G401.6 (cell line): ENCODE measurements around the gene CDNF.
"Not testable (repeated sequence)": the region's sequence is repeated elsewhere in the genome, so short reads cannot be mapped to it uniquely, and the experiment has no call there.

ENCODE experiments used
- FAIRE-seq: peaks from 2 replicates; lab custom pipeline; 2012; peaks lifted over from hg19 to GRCh38; lab: Jason Lieb, UNC

CDNF gene

DNA sequence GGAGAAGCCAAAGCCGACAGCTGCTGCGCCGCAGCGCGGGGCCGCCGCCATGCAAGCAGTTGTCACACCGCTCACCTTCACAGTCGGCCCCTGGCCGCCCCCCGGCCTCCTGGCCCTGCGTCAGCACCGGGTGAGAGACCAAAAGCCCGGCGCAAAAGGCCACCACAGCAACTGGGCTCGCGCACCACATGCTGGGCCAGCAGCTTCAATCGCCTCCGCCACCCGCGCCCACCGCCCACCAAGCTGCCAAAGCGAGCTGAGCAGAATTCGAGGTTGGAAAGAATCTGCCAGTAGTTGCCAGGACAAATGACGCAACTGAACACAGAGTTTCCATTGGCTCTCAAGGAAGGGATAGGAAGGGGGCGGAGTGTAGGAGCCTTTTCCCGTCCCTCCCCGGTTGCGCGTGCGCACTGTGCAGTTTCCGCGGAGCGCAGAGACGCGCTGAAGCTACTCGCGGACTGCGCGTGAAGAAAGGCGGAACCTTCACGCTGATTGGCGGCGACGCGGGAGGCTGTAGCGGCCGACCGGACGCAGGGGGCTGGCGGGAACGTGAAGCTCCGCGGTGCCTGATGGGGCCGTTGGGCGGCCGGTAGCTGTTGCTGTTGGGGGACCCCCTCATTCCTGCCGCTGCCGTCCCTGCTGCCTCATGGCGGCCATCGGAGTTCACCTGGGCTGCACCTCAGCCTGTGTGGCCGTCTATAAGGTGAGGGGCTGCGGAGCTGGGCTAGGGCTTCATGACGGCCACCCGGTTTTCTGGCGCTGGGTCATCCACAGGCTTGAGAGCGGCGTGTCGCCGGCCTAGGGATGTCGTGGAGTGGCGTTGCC is at the start of gene CDNF, which contains the start of the genes HSPA14 and MSANTD7:
Gene CDNF, minus strand, starts transcription at position 281 of the 825 bp plus-strand sequence. Its CDS starts 91 bp downstream, at position 190.
Gene HSPA14, plus strand, starts transcription at position 550 of the 825 bp plus-strand sequence. Its CDS starts 97 bp downstream, at position 647.
Gene MSANTD7, plus strand, starts transcription at position 550 of the 825 bp plus-strand sequence. CDS start 3,979 bp downstream, outside the sequence.
- peak; percentile 97 for FAIRE-seq

DNA sequence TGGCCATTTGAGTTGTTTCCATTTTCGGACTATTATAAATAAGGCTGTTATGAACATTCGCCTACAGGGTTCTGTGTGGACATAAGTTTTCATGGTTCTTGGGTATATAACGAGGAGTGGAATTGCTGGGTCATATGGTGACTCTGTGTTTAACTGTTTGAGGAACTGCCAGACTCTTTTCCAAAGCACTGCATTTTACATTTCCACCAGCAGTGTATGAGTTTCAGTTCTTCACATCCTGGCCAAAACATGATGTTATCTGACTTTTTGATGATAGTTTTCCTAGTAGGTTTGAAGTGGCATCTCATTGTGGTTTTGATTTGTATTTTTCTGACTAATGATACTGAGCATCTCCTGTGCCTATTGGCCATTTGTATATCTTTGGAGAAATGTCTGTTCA is 46.2 kb upstream of the CDNF start:
- FAIRE-seq = no peak

DNA sequence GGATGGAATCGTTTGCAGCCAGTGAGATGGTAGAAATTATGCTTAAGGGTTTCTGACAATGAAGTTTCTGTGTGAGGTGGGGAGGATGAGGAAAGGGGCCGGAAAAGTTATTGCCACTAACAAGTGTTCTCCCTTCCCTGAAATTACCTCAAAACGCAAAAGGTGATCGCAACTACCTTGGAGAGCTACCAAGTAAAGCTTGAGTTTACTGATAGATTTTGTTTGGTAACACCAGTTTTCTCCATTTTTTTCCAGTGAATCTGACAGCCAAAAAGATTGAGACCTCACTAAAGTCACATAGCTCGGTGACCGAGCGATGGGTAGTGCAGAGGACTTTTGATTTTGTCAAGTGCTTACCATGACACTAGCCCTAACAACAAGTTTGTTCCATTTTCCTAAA is 42.4 kb upstream of the CDNF start:
- no peak for FAIRE-seq

DNA sequence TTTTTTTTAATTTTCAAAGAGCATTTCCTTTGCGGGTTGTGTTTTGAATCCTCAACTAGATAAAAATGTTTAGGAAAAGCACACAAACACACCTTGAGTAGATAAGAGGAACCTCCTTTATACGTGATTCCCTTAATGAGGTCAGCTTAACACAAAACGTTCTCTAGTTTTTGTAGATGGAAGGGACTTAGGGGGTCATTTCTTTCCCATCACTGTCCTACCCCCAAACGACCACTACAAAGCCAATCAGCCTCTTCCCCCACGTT is 42.0 kb upstream of the CDNF start:
- no peak for FAIRE-seq

DNA sequence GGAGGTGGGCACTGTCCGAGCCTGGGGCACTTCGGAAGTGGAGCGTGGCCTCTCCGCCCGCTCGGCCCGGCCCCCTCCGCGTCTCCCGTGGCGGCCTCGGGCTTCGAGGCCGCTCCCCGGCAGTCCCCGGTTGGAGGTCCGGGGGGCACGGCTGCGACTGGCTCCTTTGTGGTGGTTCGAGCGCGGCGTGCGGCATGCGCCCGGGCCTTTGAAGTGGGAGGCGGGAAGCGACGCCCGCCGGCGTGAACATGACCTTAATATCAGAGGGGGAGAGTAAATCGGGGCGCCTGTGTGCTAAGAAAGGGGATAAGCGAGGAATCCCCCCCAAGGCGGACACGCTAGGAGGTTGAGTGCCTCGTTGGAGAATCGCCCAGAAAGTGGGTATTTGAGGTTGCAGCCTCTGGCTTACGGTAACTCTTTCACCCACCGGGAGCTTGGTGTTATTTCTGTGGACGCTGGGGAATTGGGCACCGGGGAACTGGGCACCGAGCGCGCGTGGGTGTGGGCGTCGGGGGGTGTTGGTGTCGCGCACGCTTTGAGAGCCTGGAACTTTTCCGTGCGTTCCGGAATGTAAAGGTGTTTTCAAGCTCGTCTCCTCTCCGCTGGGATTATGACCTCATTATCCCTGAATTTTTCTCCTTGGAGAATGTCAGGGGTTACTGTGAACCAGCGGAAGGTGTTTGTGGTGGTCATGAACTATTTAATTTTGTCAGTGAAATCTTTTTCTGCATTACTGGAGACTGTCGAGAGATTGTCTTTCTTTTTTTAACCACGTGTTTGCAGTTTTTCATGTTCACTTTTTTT is 41.5 kb upstream of the CDNF start:
- FAIRE-seq = no peak

DNA sequence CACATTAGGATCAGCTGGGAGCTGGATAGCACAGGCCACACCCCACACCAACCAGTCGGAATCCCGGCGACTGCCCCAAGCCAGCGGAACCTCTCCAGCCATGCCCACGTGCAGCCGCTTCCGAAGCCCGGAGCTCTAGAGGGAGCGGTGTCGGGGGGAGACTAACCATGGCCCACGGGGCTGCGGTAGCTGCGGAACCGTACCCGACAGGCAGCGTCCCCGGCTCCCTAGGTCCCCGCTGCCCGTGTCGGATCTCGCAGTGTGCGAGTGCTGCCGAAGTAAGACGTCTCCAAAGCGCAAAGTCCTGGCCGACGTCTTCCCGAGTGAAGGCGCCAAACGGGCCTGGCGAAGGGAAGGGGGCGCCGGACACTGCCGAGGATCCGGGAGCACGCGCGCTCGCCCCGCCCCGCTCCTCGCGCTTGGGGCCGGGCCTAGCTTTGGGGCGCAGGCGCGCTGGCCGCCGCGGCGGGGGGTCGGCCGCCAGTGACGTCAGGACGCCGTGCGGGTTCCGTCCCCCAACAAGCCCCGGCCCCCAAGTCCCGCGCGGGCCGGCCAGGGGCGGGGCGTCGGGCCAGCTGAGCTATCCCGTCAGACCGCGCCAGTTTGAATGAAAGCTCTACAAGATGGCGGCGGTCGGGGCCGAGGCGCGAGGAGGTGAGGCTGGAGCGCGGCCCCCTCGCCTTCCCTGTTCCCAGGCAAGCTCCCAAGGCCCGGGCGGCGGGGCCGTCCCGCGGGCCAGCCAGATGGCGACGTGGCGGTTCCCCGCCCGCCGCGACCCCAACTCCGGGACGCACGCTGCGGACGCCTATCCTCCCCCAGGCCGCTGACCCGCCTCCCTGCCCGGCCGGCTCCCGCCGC is 40.7 kb upstream of the CDNF start, which contains the start of gene SUV39H2:
Gene SUV39H2, plus strand, starts transcription at position 601 of the 858 bp plus-strand sequence. Its CDS starts 23 bp downstream, at position 624.
- FAIRE-seq = no peak

DNA sequence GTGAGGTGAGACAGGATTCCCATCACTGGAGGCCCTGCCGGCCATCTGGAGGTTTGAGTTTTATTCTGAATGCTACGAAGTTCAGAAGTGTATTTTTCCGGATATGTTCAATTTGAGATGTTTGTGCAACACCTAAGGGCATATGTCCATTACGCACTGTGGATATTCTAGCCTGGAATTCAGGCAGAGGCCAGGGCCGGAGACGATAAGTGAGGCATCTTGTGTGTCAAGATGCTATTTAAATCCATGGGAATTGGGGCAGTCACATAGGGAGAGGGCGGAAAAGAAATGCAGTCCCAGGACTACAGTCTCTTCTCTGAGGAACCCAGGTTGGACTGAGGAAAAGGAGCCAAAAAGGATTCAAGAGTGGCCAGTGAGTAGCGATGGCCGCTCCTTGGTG is 38.9 kb upstream of the CDNF start:
- no peak for FAIRE-seq

DNA sequence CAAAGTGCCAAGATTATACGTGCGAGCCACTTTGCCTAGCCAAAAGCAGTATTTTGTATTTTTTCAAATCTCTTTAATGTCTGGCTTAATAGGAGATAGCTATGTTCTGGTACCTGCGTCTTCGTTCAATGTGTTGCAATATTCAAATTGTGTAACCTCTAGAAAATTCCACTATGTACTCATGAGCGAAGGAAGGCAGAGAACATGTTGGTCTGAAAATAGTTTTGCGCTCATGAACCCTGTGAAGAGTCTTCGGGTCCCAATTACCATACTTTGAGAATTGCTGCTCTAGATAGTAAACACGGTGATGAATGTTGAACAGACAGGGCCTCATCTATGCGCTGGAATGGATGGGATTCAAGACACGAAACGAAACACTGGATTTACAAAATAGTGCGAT is 38.1 kb upstream of the CDNF start:
- FAIRE-seq = no peak

DNA sequence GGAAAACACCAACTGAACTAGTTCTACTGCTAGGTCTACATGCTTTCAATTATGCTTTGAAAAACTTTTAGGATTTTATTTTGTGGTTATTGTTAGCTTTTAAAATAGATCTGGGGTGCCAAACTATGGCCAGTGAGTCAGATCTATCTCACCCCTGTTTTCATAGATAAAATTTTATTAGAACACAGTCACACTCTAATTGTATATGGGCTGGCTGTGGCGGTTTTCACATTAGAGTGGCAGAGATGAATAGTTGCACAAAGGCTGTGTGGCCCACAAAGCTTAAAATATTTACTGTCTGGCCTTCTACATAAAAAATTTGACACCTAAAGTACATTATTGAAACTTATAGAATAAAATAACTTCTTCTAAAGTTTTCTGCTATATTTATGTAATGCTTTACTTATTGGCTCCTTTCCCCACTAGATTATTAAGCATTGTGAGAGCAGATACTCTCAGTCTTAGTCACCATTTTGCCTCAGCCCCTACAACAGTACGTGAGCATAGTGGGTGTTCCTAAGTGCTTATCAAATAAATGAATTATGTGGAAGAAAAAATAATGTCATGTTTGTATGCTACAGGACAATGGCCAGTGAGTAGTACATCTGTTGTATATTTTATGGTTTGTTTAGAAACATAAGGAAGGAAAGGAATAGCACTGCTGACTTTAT is 35.4 kb upstream of the CDNF start:
- FAIRE-seq = no peak

DNA sequence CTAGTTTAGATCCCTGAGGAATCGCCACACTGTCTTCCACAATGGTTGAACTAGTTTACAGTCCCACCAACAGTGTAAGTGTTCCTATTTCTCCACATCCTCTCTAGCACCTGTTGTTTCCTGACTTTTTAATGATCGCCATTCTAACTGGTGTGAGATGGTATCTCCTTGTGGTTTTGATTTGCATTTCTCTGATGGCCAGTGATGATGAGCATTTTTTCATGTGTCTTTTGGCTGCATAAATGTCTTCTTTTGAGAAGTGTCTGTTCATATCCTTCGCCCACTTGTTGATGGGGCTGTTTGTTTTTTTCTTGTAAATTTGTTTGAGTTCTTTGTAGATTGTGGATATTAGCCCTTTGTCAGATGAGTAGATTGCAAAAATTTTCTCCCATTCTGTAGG is 27.0 kb upstream of the CDNF start:
- not testable (repeated sequence) for FAIRE-seq

DNA sequence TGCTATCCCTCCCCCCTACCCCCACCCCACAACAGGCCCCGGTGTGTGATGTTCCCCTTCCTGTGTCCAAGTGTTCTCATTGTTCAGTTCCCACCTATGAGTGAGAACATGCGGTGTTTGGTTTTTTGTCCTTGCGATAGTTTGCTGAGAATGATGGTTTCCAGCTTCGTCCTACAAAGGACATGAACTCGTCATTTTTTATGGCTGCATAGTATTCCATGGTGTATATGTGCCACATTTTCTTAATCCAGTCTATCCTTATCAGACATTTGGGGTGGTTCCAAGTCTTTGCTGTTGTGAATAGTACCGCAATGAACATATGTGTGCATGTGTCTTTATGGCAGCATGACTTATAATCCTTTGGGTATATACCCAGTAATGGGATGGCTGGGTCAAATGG is 26.6 kb upstream of the CDNF start:
- FAIRE-seq = not testable (repeated sequence)

DNA sequence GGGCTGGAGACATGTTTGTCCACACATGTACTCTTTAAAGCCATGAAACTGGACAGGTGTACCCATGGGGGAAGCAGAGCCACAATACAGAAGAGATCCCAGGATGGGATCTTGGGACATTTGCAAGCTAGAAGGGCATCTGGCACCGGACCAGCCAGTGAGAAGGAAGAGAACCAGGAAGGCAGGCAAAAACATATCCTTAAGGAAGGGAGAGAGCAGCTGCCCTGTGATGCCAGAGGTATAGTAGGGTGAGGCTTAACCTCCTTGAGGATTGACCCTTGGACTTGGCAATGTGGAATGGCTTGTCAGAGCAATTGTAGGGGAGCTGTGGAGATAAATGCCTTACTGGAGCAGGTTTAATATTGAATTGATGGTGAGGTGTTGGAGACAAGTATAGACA is 23.0 kb upstream of the CDNF start:
- FAIRE-seq = no peak

DNA sequence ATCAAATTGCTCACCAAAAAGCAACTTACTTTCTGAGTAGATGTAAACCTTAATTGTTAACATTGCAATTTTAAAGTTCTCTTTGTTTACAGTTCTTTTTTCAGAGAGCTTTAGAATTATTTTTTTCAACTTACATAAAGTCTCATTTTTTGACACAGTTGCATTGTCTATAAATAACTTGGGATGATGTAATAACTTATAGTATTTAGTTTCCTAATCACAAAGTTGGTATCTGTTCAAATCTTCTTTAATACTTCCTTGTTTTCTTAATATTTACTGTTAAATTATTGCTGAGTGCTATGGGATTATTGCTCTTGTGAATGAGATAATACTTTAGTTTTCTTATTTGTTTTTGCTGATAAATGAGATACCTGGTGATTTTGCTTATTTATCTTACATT is 21.9 kb upstream of the CDNF start:
- FAIRE-seq = peak; percentile 21

DNA sequence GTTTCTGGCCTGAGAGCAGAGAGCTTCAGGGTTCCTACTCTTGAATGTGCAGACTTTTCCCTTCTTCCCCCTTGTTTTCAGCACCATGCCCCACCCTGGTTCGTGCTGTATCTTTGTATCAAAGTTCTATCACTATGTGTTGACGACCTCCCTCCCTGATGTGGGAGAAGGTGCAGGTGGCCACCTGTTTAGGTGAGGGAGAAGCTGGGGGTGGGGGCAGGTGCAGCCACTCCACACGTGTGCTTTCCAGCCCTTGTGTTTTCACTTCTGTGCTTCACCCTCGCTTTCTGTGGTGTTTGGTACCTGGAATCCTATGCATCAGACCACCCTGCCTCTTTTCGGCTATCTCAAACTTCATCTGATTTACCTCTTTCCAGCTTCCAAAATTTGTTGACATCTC is 21.2 kb upstream of the CDNF start:
- FAIRE-seq = no peak

DNA sequence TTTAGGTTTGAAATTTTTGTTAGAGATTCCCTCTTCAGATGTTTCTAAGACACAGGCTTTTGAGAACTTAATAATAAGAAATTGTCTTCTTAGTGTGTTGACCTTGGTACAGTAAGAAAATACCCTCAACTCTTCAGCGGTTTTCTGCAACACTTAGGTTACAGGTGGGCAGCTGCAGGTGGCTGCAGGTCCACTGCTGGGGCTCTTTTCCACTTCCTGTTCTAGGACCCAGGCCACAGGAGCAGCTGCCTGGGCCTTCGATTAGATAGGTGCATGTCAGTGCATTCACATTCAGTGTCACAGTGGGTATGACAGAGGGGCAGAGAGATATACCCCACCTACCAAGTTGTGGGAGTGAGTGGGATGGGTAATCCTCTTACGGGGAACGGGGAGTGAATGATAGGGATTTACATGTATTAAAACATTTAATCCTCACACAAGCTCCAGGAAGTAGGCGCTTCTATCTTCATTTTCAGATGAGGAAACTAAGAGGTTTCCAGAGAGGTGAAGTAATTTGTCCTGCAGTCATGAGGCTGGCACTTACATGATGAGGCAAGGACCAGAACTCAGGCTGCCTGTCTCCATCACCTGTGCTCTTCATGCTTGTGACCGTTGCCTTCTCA is 20.6 kb upstream of the CDNF start:
- no peak for FAIRE-seq

DNA sequence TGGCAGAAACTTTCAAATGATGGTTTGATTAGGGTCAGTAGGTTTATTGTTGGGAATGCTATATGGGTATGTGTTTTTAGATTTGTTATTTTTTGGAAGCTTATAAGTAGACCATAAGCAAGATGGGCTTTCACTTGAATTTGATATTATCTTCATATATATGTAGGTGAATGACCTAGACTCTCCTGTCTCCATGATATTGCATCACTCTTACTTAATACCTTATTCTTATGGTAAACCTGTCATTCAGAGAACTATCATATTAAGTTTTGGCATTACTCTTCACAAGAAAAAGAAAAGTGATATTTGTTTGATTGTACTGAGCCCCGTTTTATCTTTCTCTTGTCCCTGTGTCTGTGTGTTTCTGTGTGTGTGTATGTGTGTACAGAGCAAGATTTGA is 17.6 kb upstream of the CDNF start:
- no peak for FAIRE-seq

DNA sequence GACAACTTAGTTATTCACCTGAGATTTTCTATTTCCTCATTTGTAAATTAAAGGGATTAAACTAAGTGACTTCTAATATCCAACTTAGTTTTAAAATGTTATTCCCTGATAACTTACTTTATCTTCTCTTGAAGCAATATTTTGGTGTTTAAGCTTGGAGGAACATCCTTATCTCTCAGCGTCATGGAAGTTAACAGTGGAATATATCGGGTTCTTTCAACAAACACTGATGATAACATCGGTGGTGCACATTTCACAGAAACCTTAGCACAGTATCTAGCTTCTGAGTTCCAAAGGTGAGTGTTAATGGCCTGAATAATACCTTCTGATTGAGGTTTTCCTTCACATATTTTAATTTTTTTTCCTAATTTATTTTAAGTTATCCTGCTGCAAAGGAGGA is 14.4 kb upstream of the CDNF start:
- no peak for FAIRE-seq

DNA sequence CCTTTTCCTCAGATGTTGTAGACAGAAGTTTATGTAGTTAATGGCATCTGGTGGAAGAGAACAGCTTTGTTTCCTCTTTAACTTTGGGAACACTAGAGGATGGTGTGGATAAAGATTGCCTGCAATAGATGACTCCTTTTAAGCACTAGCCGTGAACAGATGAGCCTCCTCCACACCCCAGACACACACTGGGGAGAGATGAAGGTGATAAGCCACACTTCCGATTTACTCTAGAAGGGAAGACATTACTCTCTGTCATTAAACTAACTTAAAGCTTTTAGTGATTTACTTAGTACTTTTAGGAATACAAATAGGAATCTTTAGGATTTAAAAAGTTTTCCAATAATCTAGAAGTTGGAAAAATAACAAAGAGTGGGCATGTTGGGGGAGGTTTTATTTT is 7.1 kb upstream of the CDNF start:
- FAIRE-seq = no peak

DNA sequence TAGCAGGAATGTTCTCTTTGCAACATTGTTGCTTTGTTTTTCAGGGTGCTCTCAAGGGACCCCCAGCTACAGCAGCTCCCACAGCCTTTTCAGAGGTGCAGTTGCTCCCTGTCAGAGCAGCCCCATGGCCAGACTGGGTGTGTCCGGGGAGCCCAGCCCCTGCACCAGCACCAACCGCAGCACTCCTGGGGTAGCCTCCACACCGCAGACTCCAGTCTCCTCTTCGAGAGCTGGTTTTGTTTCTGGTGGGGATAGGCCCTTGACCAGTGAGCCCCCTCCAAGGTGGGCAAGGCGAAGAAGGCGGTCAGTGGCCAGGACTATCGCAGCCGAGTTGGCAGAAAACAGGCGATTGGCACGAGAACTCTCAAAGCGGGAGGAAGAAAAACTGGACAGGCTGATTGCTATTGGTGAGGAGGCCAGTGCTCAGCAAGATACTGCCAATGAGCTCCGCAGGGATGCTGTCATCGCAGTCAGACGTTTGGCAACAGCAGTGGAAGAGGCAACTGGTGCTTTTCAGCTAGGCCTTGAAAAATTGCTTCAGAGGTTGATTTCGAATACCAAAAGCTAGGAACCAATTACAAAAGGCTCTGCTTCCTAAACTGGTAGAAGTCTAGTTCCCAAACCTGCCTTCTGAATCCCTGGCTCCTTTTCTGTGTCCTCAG is 5.6 kb upstream of the CDNF start:
- no peak for FAIRE-seq

DNA sequence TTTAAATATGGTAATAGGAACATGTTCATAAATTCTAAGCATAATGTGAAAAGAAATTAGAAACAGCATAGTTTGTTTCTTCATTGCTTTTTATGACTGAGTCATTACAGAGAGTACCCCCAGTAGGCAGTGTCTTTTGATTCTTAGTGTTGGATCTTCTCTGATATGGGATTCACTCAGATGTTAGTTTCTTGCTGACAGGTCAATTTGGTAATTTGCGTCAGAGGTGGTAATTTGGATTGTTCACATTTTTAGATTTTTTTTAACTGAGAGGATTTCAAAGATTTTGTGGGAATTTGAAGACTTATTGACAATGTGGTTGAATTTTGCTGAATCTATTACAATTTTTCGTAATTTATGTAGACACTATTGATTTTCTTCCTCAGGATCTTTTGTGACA is 2.3 kb upstream of the CDNF start:
- no peak for FAIRE-seq

DNA sequence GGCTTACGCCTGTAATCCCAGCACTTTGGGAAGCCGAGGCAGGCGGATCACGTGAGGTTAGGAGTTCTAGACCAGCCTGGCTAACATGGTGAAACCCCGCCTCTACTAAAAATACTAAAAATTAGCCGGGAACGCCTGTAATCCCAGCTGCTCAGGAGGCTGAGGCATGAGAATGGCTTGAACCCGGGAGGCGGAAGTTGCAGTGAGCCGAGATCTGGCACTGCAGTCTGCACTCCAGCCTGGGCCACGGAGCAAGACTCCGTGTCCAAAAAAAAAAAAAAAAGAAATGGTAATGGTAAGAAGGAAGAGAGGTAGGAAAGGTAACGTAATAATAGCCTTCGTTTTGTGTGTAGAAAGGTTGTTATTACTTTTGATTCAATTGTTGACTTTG is 1.5 kb upstream of the CDNF start:
- FAIRE-seq = no peak
